GM19193 (cell line): ENCODE results near the gene DENND6B.

ENCODE experiments used
- POLR2A ChIP-seq: IDR thresholded peaks from 4 replicates; pipeline ENCODE4 v1.6.1; 2011; ENCODE audit not compliant: insufficient read depth, insufficient read length; ENCODE audit errors: extremely low read depth

The DENND6B gene

GRCh38 chr22:50300620-50301257 is 26.1 kb downstream of the DENND6B start:
- TF ChIP-seq POLR2A = no peak

- TF ChIP-seq POLR2A = no peak
Observed at GRCh38 chr22:50299785-50300619, 26.8 kb downstream of the DENND6B start.

GRCh38 chr22:50298937-50299784 is 27.7 kb downstream of the DENND6B start:
- TF ChIP-seq POLR2A = no peak

- TF ChIP-seq POLR2A = no peak
Observed at GRCh38 chr22:50298266-50298637, 28.6 kb downstream of the DENND6B start.

GRCh38 chr22:50297510-50298265 is 29.1 kb downstream of the DENND6B start:
- no peak for TF ChIP-seq POLR2A

GRCh38 chr22:50296658-50297490 is 29.9 kb downstream of the DENND6B start:
- TF ChIP-seq POLR2A = no peak

GRCh38 chr22:50294319-50294656 is 32.5 kb downstream of the DENND6B start:
- TF ChIP-seq POLR2A = no peak

- TF ChIP-seq POLR2A = no peak
Observed at GRCh38 chr22:50293441-50294318, 33.1 kb downstream of the DENND6B start.

- TF ChIP-seq POLR2A = no peak
Observed at GRCh38 chr22:50292643-50293440, 34.0 kb downstream of the DENND6B start.

GRCh38 chr22:50289942-50290630 is 36.7 kb downstream of the DENND6B start:
- TF ChIP-seq POLR2A = no peak

- no peak for TF ChIP-seq POLR2A
Observed at GRCh38 chr22:50289151-50289941, 37.5 kb downstream of the DENND6B start.
